GM23338 (cell line): ENCODE results near the gene SKIC2.

Experiments
- CTCF ChIP-seq, 2 experiments: fragments of 200-600 bp in 1 of 2; sonication (generic) in 1 of 2; conservative IDR thresholded peaks; 2 replicates each; pipeline versions ENCODE4 v1.5.1 to v1.6.1; 2016 to 2017; ENCODE audit warnings: antibody characterized with exemption in 2 of 2, low read depth in 2 of 2, mild to moderate bottlenecking in 2 of 2, moderate library complexity in 1 of 2
- EZH2 ChIP-seq: fragments of 200-600 bp; sonication (generic); IDR thresholded peaks from one replicate; pipeline ENCODE4 v1.8.0; 2017; ENCODE audit warnings: antibody characterized with exemption, mild to moderate bottlenecking, low read depth; ENCODE audit not compliant: unreplicated experiment
- ZNF114 ChIP-seq: fragments of 250-450 bp; sonication (Bioruptor Pico); IDR thresholded peaks from 2 replicates; pipeline ENCODE4 v1.5.0; 2020; ENCODE audit warnings: mild to moderate bottlenecking, moderate library complexity

GRCh38 chr6:31945154-31945506, 13.8 kb upstream of the SKIC2 start:
- TF ChIP-seq EZH2 (no peak), ZNF114 (CRISPR knock-in tag) (no peak), CTCF (conservative IDR thresholded peaks at IDR 0.05; ENCODE audit: low read depth in 2 of 2) (no peak)
